ENCODE results near the gene ADAMTS16.

DNA sequence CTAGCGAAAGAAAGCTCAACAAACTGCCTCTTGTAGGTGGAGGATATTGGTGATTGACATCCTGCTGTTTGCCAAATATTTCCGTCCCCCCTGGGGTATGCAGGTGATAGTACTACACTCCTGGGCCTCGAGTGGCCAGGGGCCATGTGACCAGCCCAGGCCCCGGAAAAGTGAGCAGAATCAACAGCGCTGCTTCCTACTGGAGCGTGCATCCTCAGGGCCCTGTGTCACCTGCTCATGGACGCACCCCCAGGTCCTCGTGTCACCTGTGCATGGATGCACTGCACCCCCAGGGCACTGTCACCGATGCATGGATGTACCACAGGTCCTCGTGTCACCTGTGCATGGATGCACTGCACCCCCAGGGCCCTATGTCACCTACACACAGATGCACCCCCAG, 43.8 kb downstream of the ADAMTS16 start:
- TF ChIP-seq, protein P1, sequence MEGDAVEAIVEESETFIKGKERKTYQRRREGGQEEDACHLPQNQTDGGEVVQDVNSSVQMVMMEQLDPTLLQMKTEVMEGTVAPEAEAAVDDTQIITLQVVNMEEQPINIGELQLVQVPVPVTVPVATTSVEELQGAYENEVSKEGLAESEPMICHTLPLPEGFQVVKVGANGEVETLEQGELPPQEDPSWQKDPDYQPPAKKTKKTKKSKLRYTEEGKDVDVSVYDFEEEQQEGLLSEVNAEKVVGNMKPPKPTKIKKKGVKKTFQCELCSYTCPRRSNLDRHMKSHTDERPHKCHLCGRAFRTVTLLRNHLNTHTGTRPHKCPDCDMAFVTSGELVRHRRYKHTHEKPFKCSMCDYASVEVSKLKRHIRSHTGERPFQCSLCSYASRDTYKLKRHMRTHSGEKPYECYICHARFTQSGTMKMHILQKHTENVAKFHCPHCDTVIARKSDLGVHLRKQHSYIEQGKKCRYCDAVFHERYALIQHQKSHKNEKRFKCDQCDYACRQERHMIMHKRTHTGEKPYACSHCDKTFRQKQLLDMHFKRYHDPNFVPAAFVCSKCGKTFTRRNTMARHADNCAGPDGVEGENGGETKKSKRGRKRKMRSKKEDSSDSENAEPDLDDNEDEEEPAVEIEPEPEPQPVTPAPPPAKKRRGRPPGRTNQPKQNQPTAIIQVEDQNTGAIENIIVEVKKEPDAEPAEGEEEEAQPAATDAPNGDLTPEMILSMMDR (IDR thresholded peaks at IDR 0.05; ENCODE audit: low read length) = no peak
- TF ChIP-seq EZH2phosphoT487 (IDR thresholded peaks at IDR 0.05; ENCODE audit: low read length) = no peak

Data from MM.1S (cell line).